Skin epidermis (tissue), 12 donors: ENCODE results near the gene TCP1.
A peak's percentile ranks its signal among the peaks of the same experiment; 100 is the strongest.
"Not testable (repeated sequence)": the region's sequence is repeated elsewhere in the genome, so short reads cannot be mapped to it uniquely, and the experiment has no call there.

Source experiments
- H3K27ac ChIP-seq, 21 experiments: fragments of 200-600 bp; sonication (generic) in 11 of 21; one replicate each; pipeline ENCODE4 v1.5.0; 2020; ENCODE audit warnings: mild to moderate bottlenecking in 3 of 21, inconsistent platforms in 2 of 21, moderate library complexity in 2 of 21
- H3K4me3 ChIP-seq, 7 experiments: fragments of 200-600 bp; sonication (generic) in 2 of 7; one replicate each; pipeline ENCODE4 v1.5.0; 2020; ENCODE audit warnings: inconsistent platforms in 2 of 7, mild to moderate bottlenecking in 2 of 7, moderate library complexity in 1 of 7

The TCP1 gene

GRCh38 chr6:159789377-159790148 lies at the start of gene TCP1:
Gene TCP1 (minus strand): TSS chr6:159789602. CDS start chr6:159789468, 134 bp downstream.
- H3K27ac ChIP-seq: peak within 1 kb of the TSS; percentile 80 to 98 (median 93)
- peak within 1 kb of the TSS; percentile 86 to 100 (median 95) for H3K4me3 ChIP-seq

- Histone ChIP-seq H3K27ac (no peak overlapping the region), H3K4me3 (no peak overlapping the region)
Observed at GRCh38 chr6:159838020-159838744, 48.8 kb upstream of the TCP1 start.

DNA sequence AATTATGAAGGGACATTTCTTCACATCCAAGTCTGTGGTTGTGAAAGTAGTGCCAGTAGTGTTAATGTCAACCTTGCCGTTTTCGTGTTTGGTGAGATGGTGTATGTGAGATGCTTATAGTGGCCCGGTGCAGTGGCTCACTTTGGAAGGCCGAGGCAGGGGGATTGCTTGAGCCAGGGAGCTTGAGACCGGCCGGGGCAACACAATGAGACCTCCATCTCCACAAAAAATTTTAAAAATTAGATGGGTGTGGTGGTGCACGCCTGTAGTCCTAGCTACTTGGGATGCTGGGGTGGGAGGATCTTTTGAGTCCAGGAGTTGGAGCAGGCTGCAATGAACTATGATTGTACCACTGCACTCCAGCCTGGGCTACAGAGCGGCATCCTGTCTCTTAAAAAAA lies 48.1 kb upstream of the TCP1 start:
- H3K27ac ChIP-seq: no peak overlapping the region
- H3K4me3 ChIP-seq: no peak overlapping the region

DNA sequence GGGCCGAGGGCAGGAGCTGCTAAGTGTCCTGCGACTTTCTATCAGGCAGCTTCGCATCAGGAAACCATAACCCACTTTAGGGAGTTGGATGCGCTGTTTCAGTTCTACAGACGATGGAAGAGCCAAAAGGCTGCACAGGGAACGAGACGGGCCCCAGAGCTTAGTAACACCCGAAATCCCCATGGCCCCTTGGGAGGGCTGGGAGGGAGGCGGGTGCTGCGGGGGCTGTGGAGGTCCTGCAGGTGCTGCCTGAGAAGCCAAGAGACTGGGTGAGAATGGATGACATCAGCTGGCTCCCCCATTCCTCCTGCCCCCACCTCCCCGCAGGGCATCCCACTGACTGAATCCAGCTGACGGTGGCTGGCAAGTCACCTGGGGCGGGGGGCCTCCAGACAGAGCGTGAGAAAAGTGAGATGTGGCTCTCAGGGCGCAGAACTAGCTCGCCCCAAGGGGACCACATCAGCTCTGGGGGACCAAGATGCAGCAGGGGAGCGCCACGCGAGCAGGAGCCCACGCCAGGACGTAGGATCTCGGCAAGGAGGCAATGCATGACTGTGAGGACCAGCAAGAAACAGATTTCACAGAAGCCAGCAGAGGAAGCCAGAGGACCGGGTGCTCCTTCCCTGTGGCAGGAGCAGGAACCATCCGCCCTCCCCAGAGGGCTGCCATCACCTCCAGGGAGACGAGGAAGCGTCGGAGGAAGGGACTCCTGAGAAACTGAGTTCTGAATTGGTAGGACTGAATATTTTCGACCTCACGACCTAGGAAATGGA lies 47.5 kb upstream of the TCP1 start:
- Histone ChIP-seq H3K4me3 (no peak overlapping the region), H3K27ac (no peak overlapping the region)

- H3K27ac ChIP-seq: no peak overlapping the region
Observed at GRCh38 chr6:159833997-159834603, 44.7 kb upstream of the TCP1 start.

GRCh38 chr6:159833556-159833955 lies 44.2 kb upstream of the TCP1 start:
- H3K4me3 ChIP-seq: no peak overlapping the region
- H3K27ac ChIP-seq: no peak overlapping the region

More at GRCh38 chr6:159833997-159834603, 44.7 kb upstream of the TCP1 start:
- H3K4me3 ChIP-seq: no peak overlapping the region

- no peak overlapping the region for H3K27ac ChIP-seq
- no peak overlapping the region for H3K4me3 ChIP-seq
Observed at GRCh38 chr6:159832946-159833345, 43.5 kb upstream of the TCP1 start.

DNA sequence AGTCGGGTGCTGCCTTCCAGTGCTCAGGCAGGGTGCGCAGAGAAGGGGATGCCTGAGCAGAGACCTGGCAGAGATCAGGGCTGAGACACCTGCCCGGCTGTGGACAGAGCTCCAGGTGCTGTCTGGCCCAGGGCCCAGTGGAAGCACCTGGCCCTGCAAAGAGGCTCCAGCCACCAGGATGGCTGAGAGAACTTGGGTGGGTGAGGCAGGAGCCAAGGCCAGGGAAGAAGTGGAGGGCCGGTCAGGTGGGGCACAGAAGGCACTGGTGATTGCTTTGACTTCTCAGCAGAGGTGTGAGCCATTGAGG lies 41.9 kb upstream of the TCP1 start:
- no peak overlapping the region for H3K27ac ChIP-seq
- no peak overlapping the region for H3K4me3 ChIP-seq

GRCh38 chr6:159830501-159831372 lies 41.3 kb upstream of the TCP1 start:
- Histone ChIP-seq H3K27ac (no peak overlapping the region), H3K4me3 (no peak overlapping the region)

DNA sequence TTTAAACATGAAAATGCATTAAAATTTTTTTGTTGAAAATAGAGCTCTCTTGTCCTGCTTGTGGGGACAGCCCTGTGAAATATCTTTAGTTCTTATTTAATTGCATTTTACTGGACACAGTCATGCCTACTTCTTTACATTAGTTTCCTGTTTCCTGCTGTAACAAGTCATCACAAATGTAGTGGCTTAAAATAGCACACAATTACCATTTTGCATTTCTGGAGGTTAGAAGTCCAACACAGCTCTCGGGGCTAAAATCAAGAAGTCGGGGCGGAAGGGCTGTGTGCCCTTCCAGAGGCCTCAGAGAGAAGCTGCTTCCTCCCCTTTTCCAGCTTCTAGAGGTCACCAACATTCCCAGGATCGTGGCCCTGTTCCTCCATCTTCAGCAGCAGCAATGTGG lies 40.1 kb upstream of the TCP1 start:
- Histone ChIP-seq H3K27ac (no peak overlapping the region), H3K4me3 (no peak overlapping the region)

DNA sequence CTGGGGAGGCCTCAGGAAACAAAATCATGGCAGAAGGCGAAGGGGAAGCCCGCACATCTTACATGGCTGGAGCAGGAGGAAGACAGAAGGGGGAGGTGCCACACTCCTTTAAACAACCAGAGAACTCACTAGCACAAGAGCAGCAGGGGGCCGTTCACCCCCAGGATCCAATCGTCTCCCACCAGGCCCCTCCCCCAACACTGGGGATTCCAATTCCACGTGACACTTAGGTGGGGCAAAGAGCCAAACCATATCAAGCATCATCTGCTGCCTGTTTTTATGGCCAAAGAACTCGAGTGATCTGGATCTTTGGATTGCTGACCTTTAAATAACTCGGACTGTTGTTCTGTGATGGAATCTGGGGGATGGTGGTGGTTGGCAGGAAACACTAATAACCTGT lies 38.7 kb upstream of the TCP1 start:
- H3K4me3 ChIP-seq: no peak overlapping the region
- H3K27ac ChIP-seq: no peak overlapping the region

- Histone ChIP-seq H3K4me3 (no peak overlapping the region), H3K27ac (no peak overlapping the region)
Observed at GRCh38 chr6:159826968-159827647, 37.7 kb upstream of the TCP1 start.

DNA sequence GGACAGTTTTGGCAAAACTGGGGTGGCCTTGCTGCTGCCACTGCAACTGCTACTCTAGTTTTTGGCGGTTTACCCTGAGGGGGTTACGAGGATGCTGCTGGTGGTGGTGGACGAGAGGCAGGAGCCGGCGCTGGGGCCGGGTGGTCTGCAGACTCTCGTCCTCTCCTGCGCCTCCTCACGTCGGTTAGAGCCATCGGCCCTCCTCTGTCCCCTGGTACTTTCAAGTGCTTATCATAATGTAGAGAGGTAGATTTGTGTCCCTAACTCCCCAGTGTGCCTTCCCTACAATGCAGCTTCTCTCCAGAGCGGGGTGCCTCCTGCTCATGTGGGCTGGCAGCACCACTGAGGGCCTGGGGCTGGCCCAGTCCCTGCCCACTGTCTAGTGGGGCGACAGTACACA lies 36.6 kb upstream of the TCP1 start:
- Histone ChIP-seq H3K4me3 (no peak overlapping the region), H3K27ac (no peak overlapping the region)

- H3K27ac ChIP-seq, H3K4me3 ChIP-seq: not testable (repeated sequence)
Observed at GRCh38 chr6:159824690-159825089, 35.3 kb upstream of the TCP1 start.

GRCh38 chr6:159823953-159824352 lies 34.6 kb upstream of the TCP1 start:
- Histone ChIP-seq H3K27ac (no peak overlapping the region), H3K4me3 (no peak overlapping the region)

DNA sequence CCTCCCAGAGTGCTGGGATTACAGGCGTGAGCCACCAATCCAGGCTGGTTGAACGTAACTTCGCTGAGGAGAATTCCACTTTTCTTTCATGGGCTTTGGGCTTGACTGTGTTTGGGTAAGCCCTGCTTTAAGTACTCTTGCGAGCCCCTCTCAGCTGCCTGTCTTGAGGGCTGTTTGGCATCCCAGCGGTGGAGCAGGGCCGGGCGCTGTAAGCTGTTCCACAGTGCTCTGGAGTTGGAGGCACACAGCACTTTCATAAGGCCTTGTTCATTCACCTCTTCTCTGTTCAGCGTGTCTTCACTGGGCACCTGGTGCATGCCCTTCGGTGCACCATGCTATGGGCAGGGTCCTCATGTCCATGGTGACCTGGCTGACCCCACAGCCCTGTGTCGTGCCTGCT lies 32.3 kb upstream of the TCP1 start:
- H3K4me3 ChIP-seq: no peak overlapping the region
- H3K27ac ChIP-seq: no peak overlapping the region

GRCh38 chr6:159821122-159821521 lies 31.7 kb upstream of the TCP1 start:
- no peak overlapping the region for H3K27ac ChIP-seq
- no peak overlapping the region for H3K4me3 ChIP-seq

DNA sequence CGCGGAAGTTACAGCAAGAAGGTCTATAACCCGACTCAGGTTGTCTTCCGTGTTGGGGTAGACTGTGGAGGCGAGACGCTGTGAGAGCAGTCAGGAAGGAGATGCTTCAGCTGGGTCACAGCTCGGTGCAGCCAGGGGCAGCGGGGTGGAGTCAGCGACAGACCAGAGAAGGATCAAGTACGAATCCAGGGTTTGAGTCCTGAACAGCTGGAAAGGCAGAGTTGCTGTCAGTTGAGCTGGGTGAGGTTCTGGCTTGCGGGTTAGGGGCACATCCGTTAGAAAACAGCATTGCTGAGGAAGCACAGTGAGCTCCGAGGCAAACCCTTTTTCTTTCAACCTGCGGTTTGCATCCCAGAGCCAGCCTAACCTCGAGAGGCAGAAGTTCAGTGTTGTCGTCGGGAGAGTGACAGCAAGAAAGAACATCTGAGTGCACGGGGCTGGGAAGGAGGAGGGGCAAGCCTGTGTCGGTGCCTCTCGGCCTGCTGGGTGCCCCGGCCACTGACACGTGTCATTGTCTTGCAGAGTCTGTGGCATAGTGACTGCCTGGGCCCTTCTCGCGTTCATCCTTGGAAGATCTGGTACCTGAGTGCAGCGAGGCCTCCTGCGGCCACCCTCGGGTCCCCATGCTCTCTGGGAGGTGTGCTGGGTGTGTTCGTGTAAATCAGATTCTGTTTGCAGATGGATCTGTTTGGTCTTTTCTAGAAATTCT lies 30.7 kb upstream of the TCP1 start:
- no peak overlapping the region for H3K27ac ChIP-seq
- H3K4me3 ChIP-seq: no peak overlapping the region
